K562 (cell line): ENCODE results near the gene CPSF4L. TPM values are rescaled to one million over a fixed set of nuclear protein-coding genes. Genes with fewer than 3 reads are reported as not detected.
A peak's percentile ranks its signal among the peaks of the same experiment; 100 is the strongest.

ENCODE experiments used
- CREBBP ChIP-seq: IDR thresholded peaks from one replicate; pipeline ENCODE4 v1.6.1; 2012; ENCODE audit warnings: low read depth, mild to moderate bottlenecking, control low read depth, inconsistent platforms, low read length
- HBP1 ChIP-seq: fragments of 450-650 bp; formaldehyde crosslinking; IDR thresholded peaks from 2 replicates; pipeline ENCODE4 v1.4.0; 2022; ENCODE audit warnings: missing genetic modification characterization
- HDAC6 ChIP-seq: IDR thresholded peaks from 2 replicates; pipeline ENCODE4 v1.6.1; 2012; ENCODE audit warnings: low read depth, mild to moderate bottlenecking, control low read depth, inconsistent platforms, low read length, moderate library complexity
- HMBOX1 ChIP-seq: sonication (generic); IDR thresholded peaks from 2 replicates; pipeline ENCODE4 v1.6.1; 2016
- KDM1A ChIP-seq, 2 experiments: fragments of 450-650 bp; IDR thresholded peaks; 2 replicates each; pipeline ENCODE4 v1.6.1; 2016; ENCODE audit warnings: mild to moderate bottlenecking in 2 of 2
- MTA3 ChIP-seq: fragments of 450-650 bp; formaldehyde crosslinking; IDR thresholded peaks from 2 replicates; pipeline ENCODE4 v1.6.1; 2017; ENCODE audit warnings: mild to moderate bottlenecking, borderline replicate concordance
- NBN ChIP-seq: fragments of 450-650 bp; IDR thresholded peaks from 2 replicates; pipeline ENCODE4 v1.6.1; 2016; ENCODE audit warnings: low read depth, mild to moderate bottlenecking
- NFRKB ChIP-seq: fragments of 450-650 bp; IDR thresholded peaks from 2 replicates; pipeline ENCODE4 v1.6.1; 2016; ENCODE audit warnings: low read depth
- POLR3A ChIP-seq: IDR thresholded peaks from 2 replicates; pipeline ENCODE4 v1.6.1; 2011; ENCODE audit warnings: borderline replicate concordance, mild to moderate bottlenecking, moderate library complexity; ENCODE audit not compliant: insufficient read length, insufficient read depth; ENCODE audit errors: extremely low read depth
- TSC22D4 ChIP-seq: fragments of 450-650 bp; IDR thresholded peaks from 2 replicates; pipeline ENCODE4 v1.6.1; 2016; ENCODE audit warnings: missing genetic modification characterization, missing biosample characterization, control low read depth
- ZC3H4 ChIP-seq: sonication (generic); formaldehyde crosslinking; IDR thresholded peaks from 2 replicates; pipeline ENCODE4 v1.9.0; 2021; ENCODE audit warnings: missing genetic modification reagents, borderline replicate concordance
- ZSCAN32 ChIP-seq: fragments of 450-650 bp; formaldehyde crosslinking; IDR thresholded peaks from 2 replicates; pipeline ENCODE4 v1.4.0; 2020; ENCODE audit warnings: mild to moderate bottlenecking, moderate library complexity
- polyA plus RNA-seq, 8 experiments: library from polyadenylated mRNA; depleted of rRNA in 4 of 8; stranded (reverse) in 5 of 8; unstranded in 3 of 8; fragments of >200 nt; fragmentation: Nextera tagmentation in 2 of 8; fragmentation: Illumina TruSeq in 1 of 8; extraction: Ambion mirVana in 2 of 8; extraction: Trizol in 1 of 8; gene quantifications; 2 replicates each; pipeline versions ENCODE4 v1.2.1 to v1.2.3, GENCODE V29; 2011 to 2014; ENCODE audit warnings: inconsistent platforms in 1 of 8, missing spikeins in 1 of 8
- total RNA-seq, 7 experiments: library from RNA; depleted of rRNA in 6 of 7; stranded (reverse); fragments of >200 nt in 6 of 7; fragmentation: Illumina TruSeq in 2 of 7; extraction: Trizol in 2 of 7; gene quantifications; 2 replicates each; pipeline versions ENCODE4 v1.2.1 to v1.2.3, GENCODE V29; 2011 to 2021; ENCODE audit warnings: low replicate concordance in 1 of 7
- TF ChIP-seq, protein P1 (sequence below): fragments of 250-450 bp; sonication (Bioruptor Pico); IDR thresholded peaks from 2 replicates; pipeline ENCODE4 v1.4.0; 2020
- TF ChIP-seq, protein P2 (sequence below): fragments of 200-800 bp; sonication (Bioruptor generic); IDR thresholded peaks from 2 replicates; pipeline ENCODE4 v1.6.1; 2017; ENCODE audit warnings: missing genetic modification characterization, missing compliant biosample characterization
- TF ChIP-seq, protein P3 (sequence below): fragments of 450-650 bp; IDR thresholded peaks from 2 replicates; pipeline ENCODE4 v1.6.1; 2018; ENCODE audit warnings: mild to moderate bottlenecking, low read depth; ENCODE audit not compliant: partially characterized antibody

The CPSF4L gene
- total and polyA plus RNA-seq, 9 of the 15 experiments (the other 6 are each of a cell fraction or from before 2014, with no cell fraction given), result not detected

DNA sequence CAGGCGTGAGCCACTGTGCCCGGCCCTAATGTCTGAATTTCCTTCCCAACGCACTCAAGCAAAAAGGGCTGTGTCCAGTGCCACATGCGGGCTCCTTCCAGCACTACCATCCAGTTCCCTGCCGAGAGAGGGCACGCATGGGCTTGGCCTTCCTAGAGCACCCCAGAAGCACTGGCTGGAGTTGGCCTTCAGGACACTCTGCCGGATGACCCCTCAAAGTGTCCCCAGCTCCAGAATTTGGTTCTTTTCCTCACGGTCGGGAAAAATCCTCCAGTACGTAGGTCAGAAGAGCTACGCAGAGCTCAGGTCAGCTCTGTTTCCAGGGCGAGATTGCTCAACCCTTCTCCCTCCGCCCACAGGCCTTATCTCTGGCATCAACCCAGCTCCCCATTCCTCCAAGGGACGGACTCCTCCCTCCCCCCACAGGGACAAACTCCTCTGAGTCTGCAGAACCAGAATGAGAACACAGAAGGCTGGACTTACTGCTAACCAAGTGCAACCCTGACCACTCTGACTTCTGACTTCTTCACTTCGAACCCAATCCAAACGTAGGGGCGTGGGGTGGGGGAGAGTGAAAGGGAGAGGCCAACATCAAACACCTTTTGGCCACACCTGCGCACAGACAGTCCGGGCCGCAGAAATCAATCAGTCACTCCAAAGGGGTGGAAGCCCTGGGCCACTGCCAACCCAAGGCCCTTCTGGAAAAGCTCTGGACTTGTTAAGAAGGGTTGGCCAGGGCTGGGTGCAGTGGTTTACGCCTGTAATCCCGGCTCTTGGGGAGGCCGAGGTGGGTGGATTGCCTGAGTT lies 46.5 kb upstream of the CPSF4L start (continued):
- TF ChIP-seq HBP1 (CRISPR knock-in tag) (no peak), ZSCAN32 (CRISPR knock-in tag) (no peak), CREBBP (no peak), POLR3A (no peak), NFRKB (no peak), MTA3 (peak; percentile 79), HMBOX1 (peak; percentile 86), HDAC6 (no peak), TSC22D4 (tag) (no peak), ZC3H4 (CRISPR knock-in tag) (no peak), NBN (peak; percentile 86; the same call in 1 of the 2 replicates), KDM1A (IDR thresholded peaks at IDR 0.05) (peak in 1 of 2 experiments; percentile 30; a peak in 1 of 4 replicates)
- TF ChIP-seq, protein P1, sequence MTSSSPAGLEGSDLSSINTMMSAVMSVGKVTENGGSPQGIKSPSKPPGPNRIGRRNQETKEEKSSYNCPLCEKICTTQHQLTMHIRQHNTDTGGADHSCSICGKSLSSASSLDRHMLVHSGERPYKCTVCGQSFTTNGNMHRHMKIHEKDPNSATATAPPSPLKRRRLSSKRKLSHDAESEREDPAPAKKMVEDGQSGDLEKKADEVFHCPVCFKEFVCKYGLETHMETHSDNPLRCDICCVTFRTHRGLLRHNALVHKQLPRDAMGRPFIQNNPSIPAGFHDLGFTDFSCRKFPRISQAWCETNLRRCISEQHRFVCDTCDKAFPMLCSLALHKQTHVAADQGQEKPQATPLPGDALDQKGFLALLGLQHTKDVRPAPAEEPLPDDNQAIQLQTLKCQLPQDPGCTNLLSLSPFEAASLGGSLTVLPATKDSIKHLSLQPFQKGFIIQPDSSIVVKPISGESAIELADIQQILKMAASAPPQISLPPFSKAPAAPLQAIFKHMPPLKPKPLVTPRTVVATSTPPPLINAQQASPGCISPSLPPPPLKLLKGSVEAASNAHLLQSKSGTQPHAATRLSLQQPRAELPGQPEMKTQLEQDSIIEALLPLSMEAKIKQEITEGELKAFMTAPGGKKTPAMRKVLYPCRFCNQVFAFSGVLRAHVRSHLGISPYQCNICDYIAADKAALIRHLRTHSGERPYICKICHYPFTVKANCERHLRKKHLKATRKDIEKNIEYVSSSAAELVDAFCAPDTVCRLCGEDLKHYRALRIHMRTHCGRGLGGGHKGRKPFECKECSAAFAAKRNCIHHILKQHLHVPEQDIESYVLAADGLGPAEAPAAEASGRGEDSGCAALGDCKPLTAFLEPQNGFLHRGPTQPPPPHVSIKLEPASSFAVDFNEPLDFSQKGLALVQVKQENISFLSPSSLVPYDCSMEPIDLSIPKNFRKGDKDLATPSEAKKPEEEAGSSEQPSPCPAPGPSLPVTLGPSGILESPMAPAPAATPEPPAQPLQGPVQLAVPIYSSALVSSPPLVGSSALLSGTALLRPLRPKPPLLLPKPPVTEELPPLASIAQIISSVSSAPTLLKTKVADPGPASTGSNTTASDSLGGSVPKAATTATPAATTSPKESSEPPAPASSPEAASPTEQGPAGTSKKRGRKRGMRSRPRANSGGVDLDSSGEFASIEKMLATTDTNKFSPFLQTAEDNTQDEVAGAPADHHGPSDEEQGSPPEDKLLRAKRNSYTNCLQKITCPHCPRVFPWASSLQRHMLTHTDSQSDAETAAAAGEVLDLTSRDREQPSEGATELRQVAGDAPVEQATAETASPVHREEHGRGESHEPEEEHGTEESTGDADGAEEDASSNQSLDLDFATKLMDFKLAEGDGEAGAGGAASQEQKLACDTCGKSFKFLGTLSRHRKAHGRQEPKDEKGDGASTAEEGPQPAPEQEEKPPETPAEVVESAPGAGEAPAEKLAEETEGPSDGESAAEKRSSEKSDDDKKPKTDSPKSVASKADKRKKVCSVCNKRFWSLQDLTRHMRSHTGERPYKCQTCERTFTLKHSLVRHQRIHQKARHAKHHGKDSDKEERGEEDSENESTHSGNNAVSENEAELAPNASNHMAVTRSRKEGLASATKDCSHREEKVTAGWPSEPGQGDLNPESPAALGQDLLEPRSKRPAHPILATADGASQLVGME, result no peak
- TF ChIP-seq, protein P2, sequence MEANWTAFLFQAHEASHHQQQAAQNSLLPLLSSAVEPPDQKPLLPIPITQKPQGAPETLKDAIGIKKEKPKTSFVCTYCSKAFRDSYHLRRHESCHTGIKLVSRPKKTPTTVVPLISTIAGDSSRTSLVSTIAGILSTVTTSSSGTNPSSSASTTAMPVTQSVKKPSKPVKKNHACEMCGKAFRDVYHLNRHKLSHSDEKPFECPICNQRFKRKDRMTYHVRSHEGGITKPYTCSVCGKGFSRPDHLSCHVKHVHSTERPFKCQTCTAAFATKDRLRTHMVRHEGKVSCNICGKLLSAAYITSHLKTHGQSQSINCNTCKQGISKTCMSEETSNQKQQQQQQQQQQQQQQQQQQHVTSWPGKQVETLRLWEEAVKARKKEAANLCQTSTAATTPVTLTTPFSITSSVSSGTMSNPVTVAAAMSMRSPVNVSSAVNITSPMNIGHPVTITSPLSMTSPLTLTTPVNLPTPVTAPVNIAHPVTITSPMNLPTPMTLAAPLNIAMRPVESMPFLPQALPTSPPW (CRISPR knock-in tag), result peak; percentile 90
- TF ChIP-seq, protein P3, sequence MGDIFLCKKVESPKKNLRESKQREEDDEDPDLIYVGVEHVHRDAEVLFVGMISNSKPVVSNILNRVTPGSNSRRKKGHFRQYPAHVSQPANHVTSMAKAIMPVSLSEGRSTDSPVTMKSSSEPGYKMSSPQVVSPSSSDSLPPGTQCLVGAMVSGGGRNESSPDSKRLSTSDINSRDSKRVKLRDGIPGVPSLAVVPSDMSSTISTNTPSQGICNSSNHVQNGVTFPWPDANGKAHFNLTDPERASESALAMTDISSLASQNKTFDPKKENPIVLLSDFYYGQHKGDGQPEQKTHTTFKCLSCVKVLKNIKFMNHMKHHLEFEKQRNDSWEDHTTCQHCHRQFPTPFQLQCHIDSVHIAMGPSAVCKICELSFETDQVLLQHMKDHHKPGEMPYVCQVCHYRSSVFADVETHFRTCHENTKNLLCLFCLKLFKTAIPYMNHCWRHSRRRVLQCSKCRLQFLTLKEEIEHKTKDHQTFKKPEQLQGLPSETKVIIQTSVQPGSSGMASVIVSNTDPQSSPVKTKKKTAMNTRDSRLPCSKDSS, result no peak
